Stimulated activated CD4-positive, alpha-beta T cell treated with anti-CD3 and anti-CD28 coated beads, Interleukin-12 subunit alpha, Interleukin-12 subunit beta, amount 100 ng/mL, for 24 hours (primary cell): ENCODE results near the gene CAPN15.
"Not testable (repeated sequence)": the region's sequence is repeated elsewhere in the genome, so short reads cannot be mapped to it uniquely, and the experiment has no call there.

Experiments
- DNase-seq, 2 experiments: peaks; one replicate each; pipeline ENCODE4 v3.0.0-alpha.2; 2020; ENCODE audit warnings: low read depth in 2 of 2

Gene CAPN15

GRCh38 chr16:507527-507926 lies 20.0 kb upstream of the CAPN15 start:
- DNase-seq = not testable (repeated sequence)

DNA sequence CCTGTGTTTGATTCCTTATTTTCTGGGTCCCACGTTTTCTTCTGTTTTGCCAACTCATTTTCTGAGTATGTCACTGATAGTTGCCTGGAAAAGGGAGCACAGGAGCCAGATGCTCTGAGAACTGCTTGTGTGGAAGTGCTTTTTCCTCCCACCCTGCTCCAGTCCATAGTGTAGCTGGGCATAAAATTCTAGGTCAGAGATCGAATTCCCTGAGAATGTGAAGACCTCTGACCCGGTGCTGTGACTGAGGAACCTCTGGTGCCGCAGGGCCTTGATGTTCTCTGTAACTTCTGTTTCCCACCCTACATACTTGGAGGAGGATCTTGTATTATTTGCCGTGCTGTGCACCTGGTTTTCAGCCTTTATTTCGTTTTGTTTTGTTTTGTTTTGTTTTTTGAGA lies 19.5 kb upstream of the CAPN15 start:
- no peak for DNase-seq

DNA sequence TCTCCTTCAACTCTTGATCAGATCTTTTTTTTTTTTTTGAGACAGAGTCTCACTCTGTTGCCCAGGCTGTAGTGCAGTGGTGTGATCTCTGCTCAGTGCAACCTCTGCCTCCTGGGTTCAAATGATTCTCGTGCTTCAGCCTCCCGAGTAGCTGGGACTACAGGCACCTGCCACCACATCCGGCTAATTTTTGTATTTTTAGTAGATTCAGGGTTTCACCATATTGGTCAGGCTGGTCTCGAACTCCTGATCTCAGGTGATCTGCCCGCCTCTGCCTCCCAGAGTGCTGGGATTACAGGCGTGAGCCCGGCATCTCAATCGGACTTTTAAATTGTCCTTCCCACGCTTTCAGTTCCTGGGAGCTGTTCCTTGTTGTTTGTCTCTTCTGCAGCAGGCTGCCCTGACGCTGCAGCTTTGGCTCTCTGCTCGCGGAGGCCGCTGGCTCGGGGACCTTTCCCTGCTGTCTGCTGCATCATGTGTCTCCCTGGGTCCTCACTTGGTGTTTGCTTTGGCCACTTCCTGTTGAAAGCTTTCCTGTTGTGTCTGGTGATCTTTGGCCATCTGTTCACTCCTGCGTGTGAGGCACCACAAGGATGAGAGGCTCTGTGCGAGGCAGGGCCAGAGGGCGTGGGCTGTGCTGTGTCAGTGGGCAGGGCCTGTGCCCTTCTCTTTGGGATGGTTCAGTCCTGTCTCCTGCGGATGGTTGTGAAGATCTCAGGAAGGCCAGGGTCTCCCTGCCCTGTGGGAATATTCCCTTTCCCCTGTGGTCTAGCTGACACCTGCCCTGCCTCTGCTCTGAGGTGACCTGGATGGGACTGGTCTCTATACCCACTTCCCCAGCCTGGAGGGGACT lies 18.4 kb upstream of the CAPN15 start:
- no peak for DNase-seq

DNA sequence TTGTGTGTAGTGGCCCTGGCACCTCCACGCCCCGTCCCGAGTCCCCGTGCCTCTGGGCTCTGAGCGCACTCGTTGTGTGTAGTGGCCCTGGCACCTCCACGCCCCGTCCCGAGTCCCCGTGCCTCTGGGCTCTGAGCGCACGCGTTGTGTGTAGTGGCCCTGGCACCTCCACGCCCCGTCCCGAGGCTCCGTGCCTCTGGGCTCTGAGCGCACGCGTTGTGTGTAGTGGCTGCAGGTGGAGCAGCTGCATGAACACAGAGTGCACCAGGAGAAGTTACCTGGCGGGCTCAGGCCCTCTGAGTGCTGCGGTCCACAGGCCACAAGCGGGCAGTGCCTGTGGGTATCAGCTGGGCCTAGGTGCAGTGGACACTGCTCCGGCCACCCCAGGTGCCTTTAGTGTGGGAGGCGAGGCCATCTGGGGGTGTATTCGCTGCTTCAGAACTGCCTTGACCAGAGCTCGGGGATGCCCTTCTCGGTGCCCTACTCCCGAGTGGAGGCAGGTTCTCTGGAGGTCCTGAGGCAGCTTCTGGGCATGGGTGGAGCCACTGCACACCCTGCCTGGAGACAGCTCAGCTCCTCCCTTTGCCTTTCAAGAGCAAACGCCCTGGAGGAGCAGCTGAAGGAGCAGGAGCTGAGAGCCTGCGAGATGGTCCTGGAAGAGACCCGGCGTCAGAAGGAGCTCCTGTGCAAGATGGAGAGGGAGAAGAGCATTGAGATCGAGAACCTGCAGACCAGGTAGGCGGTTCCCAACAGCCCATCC lies 17.3 kb upstream of the CAPN15 start:
- DNase-seq = no peak

GRCh38 chr16:512802-513201 lies 14.7 kb upstream of the CAPN15 start:
- DNase-seq = no peak

GRCh38 chr16:513950-514349 lies 13.6 kb upstream of the CAPN15 start:
- DNase-seq = no peak

DNA sequence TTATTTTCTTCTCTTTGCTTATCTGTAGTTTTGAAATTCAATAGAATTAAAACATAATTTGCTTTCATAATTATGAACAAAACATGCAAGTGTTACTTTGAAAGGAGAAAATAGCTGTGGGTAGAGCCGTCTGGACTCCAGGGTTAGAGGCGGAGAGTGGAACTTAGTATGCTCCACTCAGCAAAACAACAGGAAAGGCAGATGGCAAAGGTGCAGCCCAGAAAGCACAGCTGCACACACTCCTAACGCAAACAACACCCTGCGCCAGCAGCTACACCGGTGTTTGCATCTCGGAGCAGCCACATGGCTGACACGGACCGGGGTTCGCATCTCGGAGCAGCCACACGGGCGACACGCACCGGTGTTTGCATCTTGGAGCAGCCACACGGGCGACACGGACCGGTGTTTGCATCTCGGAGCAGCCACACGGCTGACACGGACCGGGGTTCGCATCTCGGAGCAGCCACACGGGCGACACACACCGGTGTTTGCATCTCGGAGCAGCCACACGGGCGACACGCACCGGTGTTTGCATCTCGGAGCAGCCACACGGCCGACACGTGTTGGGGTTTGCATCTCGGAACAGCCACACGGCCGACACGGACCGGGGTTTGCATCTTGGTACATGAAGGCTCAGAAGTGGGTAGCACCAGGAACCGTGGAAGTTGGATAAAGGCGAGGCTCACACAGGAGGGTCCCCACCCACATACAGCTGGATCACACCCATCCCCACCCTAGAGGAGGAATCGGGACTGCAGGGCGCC lies 12.2 kb upstream of the CAPN15 start:
- no peak for DNase-seq

DNA sequence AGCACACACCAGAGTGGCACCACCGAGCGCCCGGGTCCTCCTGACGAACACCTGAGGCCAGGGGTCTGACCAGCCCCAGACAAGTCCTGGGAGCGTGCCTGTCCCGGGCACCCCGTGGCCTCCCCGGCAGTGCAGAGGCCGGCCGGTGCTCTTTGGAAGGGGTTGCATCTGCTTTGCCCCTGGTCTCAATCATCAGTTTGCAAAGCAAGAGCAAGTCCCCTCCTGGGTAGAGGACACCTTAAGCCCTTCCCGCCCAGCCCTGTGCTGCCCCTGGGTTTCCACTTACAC lies 11.6 kb upstream of the CAPN15 start:
- DNase-seq = no peak

DNA sequence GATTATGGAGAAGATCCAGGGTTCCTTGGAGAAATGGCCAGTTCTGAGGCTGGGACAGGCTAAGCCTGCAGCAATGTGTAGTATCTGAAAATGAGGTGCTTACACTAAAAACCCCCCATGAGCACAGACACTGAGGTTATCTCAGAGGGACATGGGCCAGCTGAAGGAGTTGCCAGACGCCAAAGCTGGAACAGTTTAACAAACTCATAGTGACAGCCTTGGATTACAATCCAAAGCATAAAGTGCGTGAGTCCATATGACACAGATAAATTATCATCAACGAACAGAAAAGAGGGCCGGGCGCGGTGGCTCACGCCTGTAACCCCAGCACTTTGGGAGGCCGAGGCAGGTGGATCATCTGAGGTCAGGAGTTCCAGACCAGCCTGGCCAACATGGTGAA lies 11.2 kb upstream of the CAPN15 start:
- no peak for DNase-seq

DNA sequence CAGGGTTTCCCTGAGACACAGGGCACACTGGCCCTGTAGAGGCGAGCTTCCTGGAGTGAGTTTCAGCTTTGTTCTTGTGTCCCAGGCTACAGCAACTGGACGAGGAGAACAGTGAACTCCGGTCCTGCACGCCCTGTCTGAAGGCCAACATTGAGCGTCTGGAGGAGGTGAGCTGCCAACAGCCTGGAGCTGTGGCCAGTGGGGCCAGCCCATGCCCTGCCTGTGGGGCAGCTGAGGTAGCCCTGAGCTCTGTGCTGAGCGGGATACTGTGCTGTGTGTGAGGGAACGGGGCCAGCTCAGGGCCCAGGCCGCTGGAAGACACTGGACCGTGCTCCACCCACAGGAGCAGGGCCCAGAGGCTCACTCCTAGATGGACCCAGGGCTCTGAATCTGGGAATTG lies 8.7 kb upstream of the CAPN15 start:
- no peak for DNase-seq

- no peak for DNase-seq
Observed at GRCh38 chr16:519425-519824, 8.1 kb upstream of the CAPN15 start.

DNA sequence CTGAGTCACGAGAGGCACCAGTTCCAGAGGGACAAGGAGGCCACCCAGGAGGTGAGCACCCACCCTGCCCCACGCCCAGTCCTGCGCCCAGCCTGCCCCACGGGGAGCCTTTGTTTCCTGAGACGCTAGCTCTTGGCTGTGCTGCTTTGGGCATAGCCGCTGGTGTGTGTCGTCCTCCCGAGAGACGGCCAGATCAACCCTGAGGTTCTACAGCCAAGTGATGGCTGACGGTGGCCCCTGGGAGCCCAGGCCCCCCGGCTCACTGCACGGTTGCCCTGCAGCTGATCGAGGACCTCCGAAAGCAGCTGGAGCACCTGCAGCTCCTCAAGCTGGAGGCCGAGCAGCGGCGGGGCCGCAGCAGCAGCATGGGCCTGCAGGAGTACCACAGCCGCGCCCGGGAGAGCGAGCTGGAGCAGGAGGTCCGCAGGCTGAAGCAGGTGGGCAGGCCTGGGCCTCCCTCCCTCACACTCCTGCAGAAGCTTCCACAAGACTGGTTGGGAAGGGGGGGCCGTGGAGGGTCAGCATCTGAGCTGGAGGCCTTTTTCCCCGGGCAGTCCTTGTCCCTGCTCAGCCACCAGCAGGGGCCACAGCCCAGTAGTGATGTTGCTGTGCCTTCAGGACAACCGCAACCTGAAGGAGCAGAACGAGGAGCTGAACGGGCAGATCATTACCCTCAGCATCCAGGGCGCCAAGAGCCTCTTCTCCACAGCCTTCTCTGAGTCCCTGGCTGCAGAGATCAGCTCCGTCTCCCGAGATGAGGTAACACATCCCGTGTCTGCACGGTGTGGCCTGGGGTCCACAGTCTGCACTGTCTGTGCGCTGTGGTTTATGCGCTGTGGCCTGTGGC lies 7.4 kb upstream of the CAPN15 start:
- DNase-seq = no peak

GRCh38 chr16:520847-521246 lies 6.7 kb upstream of the CAPN15 start:
- no peak for DNase-seq

- no peak for DNase-seq
Observed at GRCh38 chr16:521381-522210, 5.9 kb upstream of the CAPN15 start.

DNA sequence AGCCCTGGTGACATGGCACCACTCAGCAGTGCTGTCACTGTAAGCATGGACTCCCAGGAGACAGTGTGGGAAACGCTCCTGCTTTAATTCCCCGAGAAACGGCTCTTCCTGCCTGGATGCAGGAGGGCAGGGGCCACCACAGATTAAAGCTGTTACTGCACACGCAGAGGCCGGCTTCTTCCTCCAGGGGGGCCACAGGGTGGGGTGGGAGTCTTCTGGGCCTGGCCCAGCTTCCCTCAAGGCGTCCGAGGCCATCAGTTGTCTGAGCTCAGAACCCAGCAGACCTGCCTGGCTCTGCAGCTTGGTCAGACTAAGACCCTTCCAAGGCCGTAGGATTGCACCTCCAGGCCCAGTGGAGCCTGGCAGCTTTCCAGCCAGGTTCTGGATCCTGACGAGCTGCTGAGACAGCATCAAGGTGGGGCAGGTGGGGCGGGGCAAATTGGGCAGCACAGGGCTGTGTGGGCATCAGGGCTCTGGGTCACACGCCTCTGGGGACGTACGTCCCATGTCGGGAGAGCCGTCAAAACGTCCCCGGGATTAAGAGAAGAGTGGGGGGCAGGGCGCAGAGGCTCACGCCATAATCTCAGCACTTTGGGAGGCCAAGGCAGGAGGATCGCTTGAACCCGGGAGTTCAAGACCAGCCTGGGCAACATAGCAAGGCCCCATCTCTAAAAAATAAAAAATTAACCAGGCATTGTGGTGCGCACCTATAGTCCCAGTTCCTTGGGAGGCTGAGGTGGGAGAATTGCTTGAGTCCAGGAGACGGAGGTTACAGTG lies 5.0 kb upstream of the CAPN15 start:
- no peak for DNase-seq

DNA sequence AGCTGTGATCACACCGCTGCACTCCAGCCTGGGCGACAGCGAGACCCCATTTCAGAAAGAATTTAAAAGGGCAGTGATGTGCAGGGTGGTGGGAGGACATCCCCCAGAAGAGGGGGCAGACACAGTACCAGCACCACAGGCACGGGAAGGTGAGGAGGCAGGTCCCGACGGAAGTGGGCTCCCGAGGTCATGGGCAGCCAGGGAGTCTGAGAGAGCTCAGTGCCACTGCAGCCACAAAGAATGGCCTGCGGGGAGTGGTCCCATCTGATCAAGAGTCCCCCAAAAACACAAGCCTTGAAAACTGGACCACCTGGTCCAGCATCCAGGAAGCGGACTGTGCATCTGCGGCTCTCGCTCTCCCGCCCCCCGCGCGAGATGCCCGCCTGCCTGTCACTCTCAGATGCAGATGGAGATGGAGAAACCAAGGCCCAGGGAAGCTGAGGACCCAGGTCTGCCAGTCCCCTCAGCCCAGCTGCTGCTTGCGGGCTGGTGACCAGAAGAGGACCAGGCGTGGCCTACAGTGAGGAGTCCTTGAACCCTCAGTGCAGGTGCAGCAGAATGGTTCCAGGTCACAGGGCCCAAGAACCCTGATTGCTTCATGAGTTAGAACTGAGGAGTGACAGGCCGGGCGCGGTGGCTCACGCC lies 4.3 kb upstream of the CAPN15 start:
- no peak for DNase-seq

DNA sequence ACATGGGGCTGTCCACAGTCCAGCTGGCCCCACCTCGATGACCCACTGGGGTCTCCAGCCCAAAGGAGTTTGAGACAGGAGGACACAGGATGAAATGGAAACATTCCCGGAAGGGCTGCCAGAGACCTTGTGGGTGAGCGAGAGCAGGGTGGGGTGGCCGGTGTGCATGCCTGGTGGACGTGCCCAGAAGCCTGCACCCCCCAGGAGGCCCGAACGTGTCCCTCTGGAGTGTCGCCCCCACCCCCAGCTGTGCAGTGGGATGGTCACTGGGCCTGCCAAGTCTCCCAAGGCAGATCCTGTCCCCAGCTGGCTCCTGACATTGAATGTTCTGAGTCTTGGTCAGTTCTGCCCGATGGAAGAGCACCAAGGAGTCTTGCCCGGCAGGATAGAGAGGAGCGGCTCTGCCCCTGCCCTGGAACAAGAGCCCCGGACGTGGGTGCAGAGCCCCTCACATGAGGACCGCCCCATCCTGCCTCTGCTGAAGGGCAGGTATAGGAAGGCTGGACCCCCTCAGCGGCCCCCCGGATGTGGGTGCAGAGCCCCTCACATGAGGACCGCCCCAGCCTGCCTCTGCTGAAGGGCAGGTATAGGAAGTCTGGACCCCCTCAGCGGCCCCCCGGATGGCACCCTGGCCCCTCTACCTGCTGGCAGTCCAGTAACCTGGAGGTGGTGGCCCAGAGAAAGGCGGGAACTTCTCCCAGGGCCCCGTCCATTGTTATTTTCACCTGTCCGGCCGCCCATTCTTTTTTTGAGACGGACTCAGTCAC lies 3.1 kb upstream of the CAPN15 start:
- no peak for DNase-seq

DNA sequence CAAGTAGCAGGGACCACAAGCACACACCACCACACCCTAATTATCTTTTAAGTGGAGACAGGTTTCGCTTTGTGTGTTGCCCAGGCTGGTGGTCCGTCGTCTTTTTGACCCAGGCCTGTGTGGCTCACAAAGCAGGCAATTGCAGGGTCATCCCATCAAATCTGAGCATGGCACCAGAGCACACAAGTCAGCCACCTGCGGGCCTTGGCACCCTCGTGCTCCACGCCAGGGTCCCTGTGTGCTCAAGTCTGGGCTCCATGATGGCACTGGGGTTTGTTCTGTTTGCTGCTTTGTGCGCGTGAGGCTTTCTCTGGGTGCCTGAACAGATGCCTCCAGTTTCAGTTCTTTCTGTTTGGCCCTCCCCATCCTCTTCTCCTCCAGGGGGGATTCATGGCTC lies 2.4 kb upstream of the CAPN15 start:
- DNase-seq = no peak
